T-helper 1 cell treated with Interleukin-12 subunit alpha and Interleukin-12 subunit beta and Interleukin-4 antibody, amounts not matched to agents 30 μg/mL and 1 μg/mL, for 36 hours (primary cell): ENCODE results near the gene RHBDD2.
"Not testable (repeated sequence)": the region's sequence is repeated elsewhere in the genome, so short reads cannot be mapped to it uniquely, and the experiment has no call there.

Source experiments
- H3K27ac Mint-ChIP-seq: one replicate; pipeline ENCODE4 v1.8.0; 2021; ENCODE audit warnings: mild to moderate bottlenecking, mixed read lengths
- H3K27me3 Mint-ChIP-seq: one replicate; pipeline ENCODE4 v1.8.0; 2021; ENCODE audit warnings: low read depth, mixed read lengths
- H3K36me3 Mint-ChIP-seq: one replicate; pipeline ENCODE4 v1.8.0; 2021; ENCODE audit warnings: low read depth, mixed read lengths
- H3K4me1 Mint-ChIP-seq: one replicate; pipeline ENCODE4 v1.8.0; 2021; ENCODE audit warnings: low read depth, mixed read lengths
- H3K4me3 Mint-ChIP-seq: one replicate; pipeline ENCODE4 v1.8.0; 2021; ENCODE audit warnings: mild to moderate bottlenecking, moderate library complexity, mixed read lengths
- H3K9me3 Mint-ChIP-seq: one replicate; pipeline ENCODE4 v1.8.0; 2021; ENCODE audit warnings: mixed read lengths

Gene RHBDD2

DNA sequence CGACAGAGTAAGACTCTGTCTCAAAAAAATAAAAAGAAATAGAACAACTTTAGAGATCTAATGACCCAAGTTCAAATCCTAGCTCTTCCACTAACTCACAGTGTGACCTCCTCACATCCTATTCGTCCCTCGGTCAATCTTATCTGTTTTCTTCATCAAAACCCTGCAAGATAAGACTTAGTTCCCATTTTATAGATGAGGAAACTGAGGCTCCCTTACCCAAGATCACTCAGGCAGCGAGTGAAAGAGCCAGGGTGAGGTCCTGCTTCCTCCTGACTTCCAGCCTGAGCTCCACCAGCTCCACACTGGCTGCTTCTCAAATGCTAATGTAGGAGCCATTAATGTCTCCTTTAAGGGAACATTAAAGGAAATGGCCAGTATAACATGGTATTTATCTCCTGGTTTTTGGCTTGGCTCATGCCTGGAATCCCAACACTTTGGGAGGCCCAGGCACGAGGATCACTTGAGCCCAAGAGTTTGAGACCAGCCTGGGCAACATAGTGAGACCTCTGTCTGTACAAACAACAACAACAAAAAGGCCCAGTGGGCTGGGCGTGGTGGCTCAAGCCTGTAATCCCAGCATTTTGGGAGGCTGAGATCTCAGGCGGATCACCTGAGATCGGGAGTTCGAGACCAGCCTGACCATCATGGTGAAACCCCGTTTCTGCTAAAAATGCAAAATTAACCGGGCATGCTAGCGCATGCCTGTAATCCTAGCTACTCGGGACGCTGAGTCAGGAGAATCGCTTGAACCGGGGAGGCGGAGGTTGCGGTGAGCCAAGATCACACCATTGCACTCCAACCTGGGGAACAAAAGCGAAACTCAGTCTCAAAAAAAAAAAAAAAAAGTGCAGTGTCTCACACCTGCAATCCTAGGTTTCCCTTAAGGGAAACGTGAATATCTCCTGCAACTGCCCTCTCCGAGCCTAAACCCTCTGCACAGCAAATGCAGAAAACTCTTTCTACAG is 3.4 kb upstream of the RHBDD2 start:
- H3K9me3 Mint-ChIP-seq, result no peaks in the 10 kb centered on the region
- H3K27me3 Mint-ChIP-seq, result no peaks in the 10 kb centered on the region
- H3K4me3 Mint-ChIP-seq, result no peak overlapping the region
- H3K4me1 Mint-ChIP-seq, result peaks cover 21% of the 10 kb centered on the region
- H3K27ac Mint-ChIP-seq, result no peak overlapping the region
- peaks cover 12% of the 10 kb centered on the region for H3K36me3 Mint-ChIP-seq

DNA sequence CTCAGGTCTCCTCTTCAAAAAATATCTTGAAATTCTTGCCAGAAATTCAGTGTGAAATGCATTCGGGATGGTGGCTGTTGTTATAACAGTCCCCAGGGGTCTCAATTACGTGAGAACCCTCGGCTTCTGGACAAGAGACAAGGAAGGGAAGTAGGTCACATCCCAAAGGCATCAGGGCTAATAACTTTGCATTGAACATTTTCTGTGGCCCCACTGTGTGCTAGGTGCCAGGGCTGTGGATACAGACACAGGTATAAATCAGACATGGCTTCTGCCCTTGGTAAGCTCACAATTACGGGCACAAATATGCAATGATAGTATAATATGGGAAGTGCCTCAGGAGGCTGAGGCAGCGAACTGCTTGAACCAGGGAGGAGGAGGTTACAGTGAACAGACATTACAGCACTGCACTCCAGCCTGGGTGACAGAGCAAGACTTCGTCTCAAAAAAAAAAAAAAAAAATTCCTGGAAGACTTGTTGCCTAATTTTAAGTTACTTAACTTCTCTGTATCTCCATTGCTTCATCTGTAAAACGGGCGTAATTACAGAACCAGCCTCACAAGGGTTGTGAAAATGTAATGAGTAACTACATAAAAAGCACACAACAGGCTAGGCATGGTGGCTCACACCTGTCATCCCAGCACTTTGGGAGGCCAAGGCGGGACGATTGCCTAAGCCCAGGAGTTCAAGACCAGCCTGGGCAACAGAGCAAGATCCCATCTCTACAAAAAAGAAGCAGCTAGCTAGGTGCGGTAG is 2.5 kb upstream of the RHBDD2 start:
- H3K27me3 Mint-ChIP-seq, result no peaks in the 10 kb centered on the region
- peaks cover 19% of the 10 kb centered on the region for H3K4me1 Mint-ChIP-seq
- no peaks in the 10 kb centered on the region for H3K9me3 Mint-ChIP-seq
- H3K27ac Mint-ChIP-seq, result no peak overlapping the region
- H3K36me3 Mint-ChIP-seq, result peaks cover 16% of the 10 kb centered on the region
- no peak overlapping the region for H3K4me3 Mint-ChIP-seq

DNA sequence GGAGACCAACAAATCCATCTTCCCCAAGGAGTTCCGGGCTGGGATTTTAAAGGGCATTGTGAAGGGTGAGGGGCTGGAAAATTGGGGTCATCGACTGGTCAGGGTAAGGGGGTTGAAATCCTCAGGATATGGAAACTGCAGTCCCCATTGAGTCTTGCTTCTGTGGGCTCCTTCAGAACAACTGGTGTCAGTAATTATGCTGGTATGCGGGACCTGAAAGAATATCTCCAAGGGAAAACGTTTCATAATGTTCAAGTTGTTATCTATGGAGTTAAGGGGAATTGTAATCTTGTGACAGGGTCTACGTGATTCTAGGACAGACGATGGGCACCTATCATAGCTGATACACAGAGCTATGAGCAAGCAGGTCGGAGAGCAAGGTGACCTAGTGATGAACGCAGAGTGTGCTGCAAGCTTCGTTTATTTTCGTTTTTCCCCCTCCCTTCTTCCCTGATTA is 494 bp upstream of the RHBDD2 start:
- Mint-ChIP-seq H3K4me1 (peaks cover 24% of the 10 kb centered on the region), H3K4me3 (peak overlapping the region; percentile 100), H3K27ac (peak overlapping the region; percentile 98), H3K27me3 (no peaks in the 10 kb centered on the region), H3K9me3 (no peaks in the 10 kb centered on the region), H3K36me3 (peaks cover 27% of the 10 kb centered on the region)

DNA sequence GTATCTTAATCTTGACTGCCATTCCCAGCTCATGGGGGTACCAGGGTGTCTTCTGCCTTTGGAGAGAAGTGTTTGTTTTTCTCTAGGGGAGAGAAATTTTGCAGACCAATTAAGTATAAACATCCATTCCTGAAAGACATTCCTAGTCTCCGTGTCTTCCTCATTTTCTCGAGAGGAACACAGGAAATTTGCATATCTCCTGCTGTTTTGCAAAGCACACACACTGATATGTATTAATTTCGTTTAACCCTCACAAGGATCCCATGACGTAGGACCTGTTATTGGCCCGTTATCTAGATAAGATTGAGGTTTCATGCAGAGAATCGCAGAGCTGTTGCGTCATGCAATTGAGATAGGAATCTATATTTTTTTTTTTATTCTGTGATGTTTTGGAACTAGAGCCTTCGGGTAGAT is 944 bp downstream of the RHBDD2 start:
- H3K4me3 Mint-ChIP-seq, result peak overlapping the region; percentile 100
- peaks cover 37% of the 10 kb centered on the region for H3K36me3 Mint-ChIP-seq
- H3K27me3 Mint-ChIP-seq, result no peaks in the 10 kb centered on the region
- peaks cover 24% of the 10 kb centered on the region for H3K4me1 Mint-ChIP-seq
- H3K9me3 Mint-ChIP-seq, result no peaks in the 10 kb centered on the region
- peak overlapping the region; percentile 98 for H3K27ac Mint-ChIP-seq

DNA sequence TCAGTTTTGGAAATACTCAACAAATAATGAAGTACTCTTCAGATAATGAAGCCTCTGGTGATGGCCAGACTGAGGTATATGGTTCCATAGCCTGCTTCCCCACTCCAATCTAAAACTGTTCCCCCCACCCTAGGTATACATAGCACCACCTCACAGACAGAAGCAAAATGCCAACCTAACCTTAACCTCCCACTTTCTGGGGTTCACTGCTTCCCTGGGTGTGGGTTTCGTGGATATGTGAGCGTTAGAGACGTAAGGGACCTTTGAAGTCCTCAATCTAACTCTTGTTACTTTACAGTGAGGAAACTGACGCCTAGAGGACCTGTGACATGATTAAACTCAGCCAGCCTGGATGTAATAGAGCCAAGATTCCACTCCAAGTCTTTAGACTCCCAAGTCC is 1.4 kb downstream of the RHBDD2 start:
- peaks cover 24% of the 10 kb centered on the region for H3K4me1 Mint-ChIP-seq
- no peaks in the 10 kb centered on the region for H3K9me3 Mint-ChIP-seq
- no peaks in the 10 kb centered on the region for H3K27me3 Mint-ChIP-seq
- H3K4me3 Mint-ChIP-seq, result peak overlapping the region; percentile 100
- H3K36me3 Mint-ChIP-seq, result peaks cover 38% of the 10 kb centered on the region
- H3K27ac Mint-ChIP-seq, result peak overlapping the region; percentile 98

DNA sequence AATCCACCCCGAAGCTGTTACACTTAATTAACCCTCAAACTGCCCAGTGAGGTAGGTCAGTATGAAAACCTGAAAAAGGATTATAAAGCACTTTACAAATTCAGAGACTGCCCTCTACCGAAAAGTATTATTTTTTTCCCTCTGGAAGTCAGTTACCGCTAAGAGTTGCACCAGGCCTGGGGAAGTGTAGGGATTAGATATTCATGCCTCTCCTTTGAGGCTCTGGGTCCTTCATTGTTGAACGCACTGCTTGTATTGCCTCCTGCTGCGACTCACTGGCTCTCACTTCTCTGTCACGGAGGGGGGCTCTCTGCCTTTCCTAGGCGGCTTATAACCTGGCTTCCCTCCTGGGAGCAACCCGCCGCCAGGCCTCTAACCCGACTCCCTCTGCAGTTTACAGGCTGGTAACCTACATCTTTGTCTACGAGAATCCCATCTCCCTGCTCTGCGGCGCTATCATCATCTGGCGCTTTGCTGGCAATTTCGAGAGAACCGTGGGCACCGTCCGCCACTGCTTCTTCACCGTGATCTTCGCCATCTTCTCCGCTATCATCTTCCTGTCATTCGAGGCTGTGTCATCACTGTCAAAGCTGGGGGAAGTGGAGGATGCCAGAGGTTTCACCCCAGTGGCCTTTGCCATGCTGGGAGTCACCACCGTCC is 2.7 kb downstream of the RHBDD2 start:
- H3K4me1 Mint-ChIP-seq, result peaks cover 24% of the 10 kb centered on the region
- peaks cover 38% of the 10 kb centered on the region for H3K36me3 Mint-ChIP-seq
- peak overlapping the region; percentile 8 for H3K27ac Mint-ChIP-seq
- H3K27me3 Mint-ChIP-seq, result no peaks in the 10 kb centered on the region
- H3K9me3 Mint-ChIP-seq, result no peaks in the 10 kb centered on the region
- H3K4me3 Mint-ChIP-seq, result peak overlapping the region; percentile 16

DNA sequence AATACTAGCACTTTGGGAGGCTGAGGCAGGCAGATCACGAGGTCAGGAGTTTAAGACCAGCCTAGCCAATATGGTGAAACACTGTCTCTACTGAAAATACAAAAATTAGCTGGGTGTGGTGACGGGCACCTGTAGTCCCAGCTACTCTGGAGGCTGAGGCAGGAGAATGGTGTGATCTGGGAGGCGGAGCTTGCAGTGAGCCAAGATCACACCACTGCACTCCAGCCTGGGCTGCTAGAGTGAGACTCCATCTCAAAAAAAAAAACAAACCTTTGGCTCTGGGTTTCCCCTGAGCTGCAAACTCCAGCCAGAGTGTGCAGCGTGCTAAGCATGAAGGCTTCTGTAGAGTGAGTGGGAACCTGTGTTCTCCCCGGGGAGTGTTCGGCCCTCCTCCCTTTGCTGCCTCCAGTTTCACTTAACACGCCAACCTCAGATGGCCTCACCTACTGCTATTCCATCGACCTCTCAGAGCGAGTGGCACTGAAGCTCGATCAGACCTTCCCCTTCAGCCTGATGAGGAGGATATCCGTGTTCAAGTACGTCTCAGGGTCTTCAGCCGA is 4.5 kb downstream of the RHBDD2 start:
- Mint-ChIP-seq H3K36me3 (peaks cover 45% of the 10 kb centered on the region), H3K4me1 (peaks cover 18% of the 10 kb centered on the region)
- H3K4me3 Mint-ChIP-seq, H3K9me3 Mint-ChIP-seq, H3K27me3 Mint-ChIP-seq, H3K27ac Mint-ChIP-seq: not testable (repeated sequence)

DNA sequence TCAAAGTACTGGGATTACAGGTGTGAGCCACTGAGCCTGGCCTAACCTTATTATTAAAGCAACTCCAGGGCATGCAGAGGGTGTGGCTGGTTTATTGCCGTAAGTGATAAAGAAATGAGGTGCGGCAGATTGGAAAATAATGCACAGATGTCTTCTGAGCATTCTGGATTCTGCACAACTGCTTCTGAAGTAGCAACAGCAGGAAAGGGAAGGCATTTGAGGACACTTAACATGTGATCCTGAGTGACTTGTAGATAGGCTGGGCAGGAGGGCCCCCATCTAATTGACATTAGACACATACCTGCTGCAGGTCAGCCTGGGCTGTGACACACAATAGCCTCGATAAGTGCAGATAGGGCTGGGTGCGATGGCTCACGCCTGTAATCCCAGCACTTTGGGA is 5.6 kb downstream of the RHBDD2 start:
- Mint-ChIP-seq H3K4me1 (peaks cover 16% of the 10 kb centered on the region), H3K27me3 (no peaks in the 10 kb centered on the region), H3K36me3 (peaks cover 47% of the 10 kb centered on the region), H3K27ac (no peak overlapping the region), H3K9me3 (no peaks in the 10 kb centered on the region), H3K4me3 (no peak overlapping the region)

DNA sequence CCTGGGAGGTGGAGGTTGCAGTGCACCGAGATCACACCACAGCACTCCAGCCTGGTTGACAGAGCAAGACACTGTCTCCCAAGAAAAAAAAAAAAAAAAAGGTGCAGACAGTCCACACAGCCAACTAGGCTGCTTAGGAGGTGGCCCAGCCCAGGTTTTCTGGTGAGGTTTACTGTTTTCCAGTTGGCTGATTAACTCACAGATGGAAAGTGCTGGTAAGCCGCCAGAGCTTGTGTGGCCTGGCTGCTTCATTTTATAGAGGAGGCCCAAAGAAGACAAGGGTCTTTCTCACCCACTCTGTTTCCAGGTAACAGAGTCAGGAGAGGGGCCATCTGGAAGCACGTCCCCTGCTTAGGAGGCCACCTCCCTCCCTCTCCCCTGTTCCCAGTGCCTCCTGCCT is 6.2 kb downstream of the RHBDD2 start:
- no peak overlapping the region for H3K27ac Mint-ChIP-seq
- no peaks in the 10 kb centered on the region for H3K9me3 Mint-ChIP-seq
- peaks cover 10% of the 10 kb centered on the region for H3K4me1 Mint-ChIP-seq
- H3K4me3 Mint-ChIP-seq, result no peak overlapping the region
- H3K36me3 Mint-ChIP-seq, result peaks cover 41% of the 10 kb centered on the region
- no peaks in the 10 kb centered on the region for H3K27me3 Mint-ChIP-seq

DNA sequence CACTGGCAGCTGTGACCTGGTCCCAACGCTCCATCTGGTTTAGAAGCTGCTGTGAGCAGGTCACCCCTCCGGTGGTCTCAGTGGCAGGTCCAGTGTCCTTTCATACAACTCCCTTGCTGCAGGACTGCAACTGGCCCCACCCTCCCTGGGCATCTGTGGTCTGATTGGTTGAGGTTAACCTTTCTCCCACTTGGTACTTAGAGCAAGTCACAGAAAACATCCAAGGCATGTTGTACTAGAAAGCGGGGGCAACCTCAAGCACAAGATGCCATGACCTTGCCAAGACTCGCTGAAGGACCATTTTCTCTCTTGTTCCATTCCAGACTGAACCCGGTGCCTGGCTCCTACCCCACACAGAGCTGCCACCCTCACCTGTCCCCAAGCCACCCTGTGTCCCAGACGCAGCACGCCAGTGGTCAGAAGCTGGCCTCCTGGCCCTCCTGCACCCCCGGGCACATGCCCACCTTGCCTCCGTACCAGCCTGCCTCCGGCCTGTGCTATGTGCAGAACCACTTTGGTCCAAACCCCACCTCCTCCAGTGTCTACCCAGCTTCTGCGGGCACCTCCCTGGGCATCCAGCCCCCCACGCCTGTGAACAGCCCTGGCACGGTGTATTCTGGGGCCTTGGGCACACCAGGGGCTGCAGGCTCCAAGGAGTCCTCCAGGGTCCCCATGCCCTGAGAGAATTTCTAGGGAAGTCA is 9.0 kb downstream of the RHBDD2 start:
- H3K27ac Mint-ChIP-seq, result no peak overlapping the region
- no peaks in the 10 kb centered on the region for H3K9me3 Mint-ChIP-seq
- H3K4me3 Mint-ChIP-seq, result no peak overlapping the region
- H3K4me1 Mint-ChIP-seq, result peaks cover 2% of the 10 kb centered on the region
- no peaks in the 10 kb centered on the region for H3K27me3 Mint-ChIP-seq
- H3K36me3 Mint-ChIP-seq, result peaks cover 23% of the 10 kb centered on the region

DNA sequence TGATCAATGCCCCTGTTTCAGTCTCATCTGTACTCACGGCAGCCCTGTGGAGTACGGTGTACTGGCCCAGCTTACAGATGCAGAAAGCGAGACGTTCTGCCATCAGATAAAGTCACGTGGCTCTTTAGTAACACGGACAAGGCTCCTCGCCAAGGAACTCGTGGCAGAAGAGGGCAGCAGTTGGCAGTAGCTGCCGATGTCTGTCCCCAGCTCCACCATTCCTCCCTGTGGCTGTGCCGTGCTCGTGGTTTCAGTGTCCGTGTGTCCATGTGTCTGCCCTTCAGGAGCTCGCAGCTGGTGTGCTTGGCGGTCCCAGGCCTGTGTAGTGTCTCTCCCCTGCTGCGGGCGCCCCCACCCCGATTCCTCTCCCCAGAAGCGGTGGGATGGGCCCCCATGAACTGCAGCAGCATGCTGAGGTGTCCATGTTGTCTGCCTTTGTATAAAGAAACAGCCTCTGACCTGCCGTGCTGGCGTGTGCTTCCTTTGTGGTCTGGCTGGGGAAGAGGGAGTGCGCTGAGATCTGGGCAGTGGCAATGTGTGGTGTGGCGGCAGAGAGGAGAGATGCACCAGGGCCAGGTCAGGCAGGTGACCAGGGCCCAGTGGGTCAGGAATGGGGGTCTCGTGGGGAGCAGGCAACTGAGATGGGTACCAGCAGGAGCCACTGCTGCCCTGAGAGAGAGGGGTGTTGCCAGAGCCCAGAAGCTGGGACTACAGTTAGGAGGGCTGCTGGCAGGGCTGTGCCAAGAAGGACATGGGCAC is 9.8 kb downstream of the RHBDD2 start:
- no peaks in the 10 kb centered on the region for H3K27me3 Mint-ChIP-seq
- H3K4me1 Mint-ChIP-seq, result no peaks in the 10 kb centered on the region
- H3K36me3 Mint-ChIP-seq, result peaks cover 20% of the 10 kb centered on the region
- H3K27ac Mint-ChIP-seq, result peak overlapping the region; percentile 26
- H3K9me3 Mint-ChIP-seq, result no peaks in the 10 kb centered on the region
- H3K4me3 Mint-ChIP-seq, result no peak overlapping the region

DNA sequence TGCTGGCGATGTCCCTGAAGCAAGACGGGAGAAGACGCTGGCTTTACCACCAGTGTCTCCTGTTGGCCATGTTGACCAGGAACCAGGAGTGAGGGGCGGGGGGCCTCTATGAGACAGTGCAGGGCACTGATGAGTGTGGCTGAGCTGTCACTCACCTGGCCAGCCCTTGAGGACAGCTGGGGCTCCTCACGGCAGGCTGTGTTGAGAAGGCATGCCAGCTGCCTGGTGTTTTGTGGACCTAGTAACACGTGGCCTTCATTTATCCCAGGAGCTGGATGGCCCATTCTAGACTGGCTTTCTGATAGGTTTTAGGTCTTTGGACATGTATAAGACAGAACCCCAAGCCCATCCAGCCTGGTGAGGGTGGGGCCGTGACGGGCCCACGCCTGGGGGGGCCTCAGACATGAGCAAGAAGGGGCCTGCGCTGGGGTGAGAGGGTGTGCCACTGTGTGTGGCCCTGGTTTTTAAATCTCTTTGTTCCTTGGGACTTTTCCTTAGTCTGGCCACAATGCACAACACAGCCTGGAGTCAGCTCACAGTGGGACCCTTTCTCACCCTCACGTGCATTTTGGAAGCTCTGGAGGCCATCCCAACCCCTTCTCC is 10.5 kb downstream of the RHBDD2 start:
- H3K9me3 Mint-ChIP-seq, result no peaks in the 10 kb centered on the region

DNA sequence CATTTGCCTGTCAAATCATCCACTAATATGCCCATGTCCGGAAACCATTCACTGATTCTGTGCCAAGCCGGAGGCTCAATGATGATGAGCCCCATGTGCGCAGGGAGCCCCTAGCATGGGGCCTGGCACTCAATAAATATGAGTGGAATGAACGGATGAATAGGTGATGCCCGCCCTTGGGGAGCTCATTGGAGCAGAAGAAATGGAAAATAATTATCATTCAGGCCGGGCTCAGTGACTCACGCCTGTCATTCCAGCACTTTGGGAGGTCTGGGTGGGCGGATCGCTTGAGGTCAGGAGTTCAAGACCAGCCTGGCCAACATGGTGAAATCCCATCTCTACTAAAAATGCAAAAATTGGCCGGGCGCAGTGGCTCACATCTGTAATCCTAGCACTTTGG is 11.0 kb downstream of the RHBDD2 start:
- no peaks in the 10 kb centered on the region for H3K9me3 Mint-ChIP-seq
- no peaks in the 10 kb centered on the region for H3K27me3 Mint-ChIP-seq
- peaks cover 12% of the 10 kb centered on the region for H3K36me3 Mint-ChIP-seq
- no peaks in the 10 kb centered on the region for H3K4me1 Mint-ChIP-seq
- no peak overlapping the region for H3K27ac Mint-ChIP-seq
- no peak overlapping the region for H3K4me3 Mint-ChIP-seq

More for the DNA sequence above, 10.5 kb downstream of the RHBDD2 start:
- Mint-ChIP-seq H3K4me1 (no peaks in the 10 kb centered on the region), H3K27me3 (no peaks in the 10 kb centered on the region), H3K27ac (no peak overlapping the region), H3K36me3 (peaks cover 17% of the 10 kb centered on the region), H3K4me3 (no peak overlapping the region)
